OCI-LY1 (cell line): ENCODE results near the gene GPR18.
A peak's percentile ranks its signal among the peaks of the same experiment; 100 is the strongest.

Source experiments
- H2AFZ ChIP-seq: fragments of 200-600 bp; sonication (generic), shearing (Covaris generic); 2 replicates; pipeline ENCODE4 v1.6.0; 2014; ENCODE audit warnings: antibody characterized with exemption, mild to moderate bottlenecking, low read length
- H3F3A ChIP-seq: fragments of 200-600 bp; sonication (generic), shearing (Covaris generic); 2 replicates; pipeline ENCODE4 v1.6.0; 2014; ENCODE audit warnings: mild to moderate bottlenecking, antibody characterized with exemption, low read length, moderate library complexity; ENCODE audit not compliant: insufficient read depth
- H3K27ac ChIP-seq: fragments of 200-600 bp; sonication (generic); 2 replicates; pipeline ENCODE4 v1.5.1; 2014; ENCODE audit warnings: low read length, mixed run types, mild to moderate bottlenecking, low read depth; ENCODE audit not compliant: poor library complexity, severe bottlenecking
- H3K27me3 ChIP-seq: fragments of 200-600 bp; sonication (generic); 2 replicates; pipeline ENCODE4 v1.6.0; 2014; ENCODE audit warnings: antibody characterized with exemption, mild to moderate bottlenecking, low read length, moderate library complexity; ENCODE audit not compliant: insufficient read depth
- H3K36me3 ChIP-seq: fragments of 200-600 bp; sonication (generic); 2 replicates; pipeline ENCODE4 v1.6.1; 2014; ENCODE audit warnings: mild to moderate bottlenecking, antibody characterized with exemption, low read length, moderate library complexity, mixed read lengths; ENCODE audit not compliant: insufficient read depth
- H3K4me1 ChIP-seq: fragments of 200-600 bp; sonication (generic); 2 replicates; pipeline ENCODE4 v1.5.1; 2014; ENCODE audit warnings: mild to moderate bottlenecking, low read length, moderate library complexity; ENCODE audit not compliant: insufficient read depth, severe bottlenecking
- H3K4me2 ChIP-seq: fragments of 200-600 bp; sonication (generic), shearing (Covaris generic); 2 replicates; pipeline ENCODE4 v1.6.1; 2014; ENCODE audit warnings: low read length
- H3K4me3 ChIP-seq: fragments of 200-600 bp; sonication (generic); 2 replicates; pipeline ENCODE4 v1.5.1; 2014; ENCODE audit warnings: low read length, low read depth, mild to moderate bottlenecking, mixed read lengths; ENCODE audit not compliant: poor library complexity, severe bottlenecking
- H3K79me2 ChIP-seq: fragments of 200-600 bp; shearing (Covaris generic); 2 replicates; pipeline ENCODE4 v1.6.1; 2016; ENCODE audit warnings: mixed run types, low read length, mixed read lengths; ENCODE audit not compliant: insufficient read depth
- H3K9ac ChIP-seq: fragments of 200-600 bp; sonication (generic), shearing (Covaris generic); 2 replicates; pipeline ENCODE4 v1.6.1; 2014; ENCODE audit warnings: mild to moderate bottlenecking, low read length, mixed read lengths
- H3K9me2 ChIP-seq: fragments of 200-600 bp; sonication (generic), shearing (Covaris generic); 2 replicates; pipeline ENCODE4 v1.6.1; 2014; ENCODE audit warnings: low read depth, mild to moderate bottlenecking, low read length, mixed read lengths
- H3K9me3 ChIP-seq: fragments of 200-600 bp; shearing (Covaris generic); 2 replicates; pipeline ENCODE4 v1.6.1; 2014; ENCODE audit warnings: low read length, mixed read lengths
- H4K20me1 ChIP-seq: fragments of 200-600 bp; sonication (generic), shearing (Covaris generic); 2 replicates; pipeline ENCODE4 v1.6.0; 2016; ENCODE audit warnings: mild to moderate bottlenecking, low read length; ENCODE audit not compliant: insufficient read depth
- CTCF ChIP-seq: fragments of 200-600 bp; sonication (generic), shearing (Covaris generic); IDR thresholded peaks from 2 replicates; pipeline ENCODE4 v1.5.1; 2017; ENCODE audit warnings: mild to moderate bottlenecking, antibody characterized with exemption, low read length, moderate library complexity, mixed read lengths
- EZH2 ChIP-seq: fragments of 200-600 bp; sonication (generic), shearing (Covaris generic); IDR thresholded peaks from 2 replicates; pipeline ENCODE4 v1.8.0; 2017; ENCODE audit warnings: borderline replicate concordance, mixed run types, mild to moderate bottlenecking, antibody characterized with exemption, low read length, moderate library complexity, mixed read lengths

Gene GPR18

DNA sequence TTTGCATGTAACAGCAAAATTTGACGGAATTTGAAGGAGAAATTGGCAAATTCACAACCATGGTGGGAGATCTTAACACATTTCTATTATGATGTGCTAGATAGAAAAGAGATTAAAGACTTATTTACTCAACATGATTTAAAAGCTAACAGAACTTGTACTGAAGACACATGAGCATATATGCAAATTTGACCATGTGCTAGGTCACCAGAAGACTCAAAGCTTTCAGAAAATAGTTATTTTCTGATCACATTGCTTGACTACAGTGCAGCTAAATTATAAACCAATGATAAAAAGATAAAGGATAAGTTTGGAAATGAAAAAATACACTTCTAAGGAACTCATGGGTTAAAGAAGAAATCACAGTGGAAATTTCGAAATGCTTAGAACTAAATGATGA lies 39.9 kb upstream of the GPR18 start:
- Histone ChIP-seq H3K4me2 (peak overlapping the region; percentile 39), H3K9ac (peak overlapping the region; percentile 1; the same call in 1 of the 2 replicates), H3K4me1 (peaks cover 77% of the 10 kb centered on the region)

GRCh38 chr13:99297331-99297730 lies 39.2 kb upstream of the GPR18 start:
- H3K36me3 ChIP-seq: peaks cover 92% of the 10 kb centered on the region
- H3K9me3 ChIP-seq: no peaks in the 10 kb centered on the region; the same call in 1 of the 2 replicates
- no peaks in the 10 kb centered on the region for H3K27me3 ChIP-seq
- H3K4me2 ChIP-seq: peak overlapping the region; percentile 39
- no peak for TF ChIP-seq CTCF
- TF ChIP-seq EZH2: no peak
- no peak overlapping the region for H3K4me3 ChIP-seq
- H3K27ac ChIP-seq: peak overlapping the region; percentile 65
- peaks cover 71% of the 10 kb centered on the region for H3K4me1 ChIP-seq
- H3K79me2 ChIP-seq: peaks cover 78% of the 10 kb centered on the region
- no peak overlapping the region for H2AFZ ChIP-seq
- no peaks in the 10 kb centered on the region for H3K9me2 ChIP-seq
- H4K20me1 ChIP-seq: peaks cover 16% of the 10 kb centered on the region; the same call in 1 of the 2 replicates
- peaks cover 34% of the 10 kb centered on the region for H3F3A ChIP-seq
- peak overlapping the region; percentile 1; the same call in 1 of the 2 replicates for H3K9ac ChIP-seq

More for the DNA sequence above, 39.9 kb upstream of the GPR18 start:
- no peaks in the 10 kb centered on the region; the same call in 1 of the 2 replicates for H3K9me3 ChIP-seq
- H3K4me3 ChIP-seq: peak overlapping the region; percentile 4
- H3K27ac ChIP-seq: peak overlapping the region; percentile 65
- peaks cover 14% of the 10 kb centered on the region; the same call in 1 of the 2 replicates for H4K20me1 ChIP-seq
- no peak overlapping the region for H2AFZ ChIP-seq
- peaks cover 85% of the 10 kb centered on the region for H3K79me2 ChIP-seq
- no peaks in the 10 kb centered on the region for H3K9me2 ChIP-seq
- peaks cover 29% of the 10 kb centered on the region for H3F3A ChIP-seq
- peaks cover 92% of the 10 kb centered on the region for H3K36me3 ChIP-seq
- H3K27me3 ChIP-seq: no peaks in the 10 kb centered on the region
- TF ChIP-seq EZH2: no peak

DNA sequence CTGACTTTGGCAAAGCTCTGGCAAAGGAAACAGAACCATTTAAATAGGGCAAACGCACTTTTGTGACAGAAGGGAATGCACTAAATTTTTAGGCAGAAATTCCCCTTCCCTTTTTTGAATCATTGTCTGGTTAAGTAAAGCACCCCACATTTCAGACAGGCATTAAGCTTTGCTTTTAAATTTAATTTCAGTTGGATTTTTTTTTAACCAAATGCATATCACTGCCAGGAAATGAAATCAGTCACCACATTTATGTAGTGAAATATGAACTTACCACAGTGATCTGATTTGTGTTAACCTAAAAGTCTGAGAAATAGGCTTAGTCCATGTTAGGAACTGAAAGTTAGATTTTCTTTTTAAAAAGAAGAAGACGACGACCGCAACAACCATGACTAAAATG lies 38.2 kb upstream of the GPR18 start:
- peaks cover 16% of the 10 kb centered on the region; the same call in 1 of the 2 replicates for H4K20me1 ChIP-seq
- peaks cover 85% of the 10 kb centered on the region for H3K36me3 ChIP-seq
- peak overlapping the region; percentile 65 for H3K27ac ChIP-seq
- no peak overlapping the region for H3K4me2 ChIP-seq
- no peak overlapping the region; the same call in 1 of the 2 replicates for H3K9ac ChIP-seq
- H3K4me3 ChIP-seq: no peak overlapping the region
- H3K27me3 ChIP-seq: no peaks in the 10 kb centered on the region
- TF ChIP-seq EZH2: no peak
- TF ChIP-seq CTCF: no peak
- peaks cover 40% of the 10 kb centered on the region for H3F3A ChIP-seq
- H3K4me1 ChIP-seq: peaks cover 62% of the 10 kb centered on the region
- no peaks in the 10 kb centered on the region for H3K9me2 ChIP-seq
- H3K9me3 ChIP-seq: no peaks in the 10 kb centered on the region; the same call in 1 of the 2 replicates
- peaks cover 69% of the 10 kb centered on the region for H3K79me2 ChIP-seq
- no peak overlapping the region for H2AFZ ChIP-seq
